HG03520 (cell line): ENCODE results near the gene CRABP1.

ENCODE experiments used
- ATAC-seq: cut with Tn5 transposase; IDR thresholded peaks from one replicate; pipeline ENCODE4 v1.9.1; 2021; ENCODE audit warnings: mild to moderate bottlenecking, moderate library complexity; ENCODE audit not compliant: unreplicated experiment

Gene CRABP1

GRCh38 chr15:78340231-78341056 lies at the start of gene CRABP1:
Gene CRABP1 (plus strand): TSS chr15:78340353. CDS start chr15:78340429, 76 bp downstream.
- ATAC-seq: no peak

GRCh38 chr15:78291052-78291451 lies 49.1 kb upstream of the CRABP1 start:
- ATAC-seq: no peak

GRCh38 chr15:78291698-78292097 lies 48.5 kb upstream of the CRABP1 start:
- ATAC-seq: no peak

GRCh38 chr15:78292219-78292618 lies 47.9 kb upstream of the CRABP1 start:
- ATAC-seq: no peak

GRCh38 chr15:78299101-78299930 lies 40.8 kb upstream of the CRABP1 start, which contains the start of gene SKIC8:
Gene SKIC8 (minus strand): TSS chr15:78299609. CDS start chr15:78295686, 3,923 bp downstream.
- ATAC-seq: peak; percentile 68

- no peak for ATAC-seq
Measured at GRCh38 chr15:78301326-78301725, 38.8 kb upstream of the CRABP1 start.

- ATAC-seq: no peak
Measured at GRCh38 chr15:78301828-78302227, 38.3 kb upstream of the CRABP1 start.

- ATAC-seq: no peak
Measured at GRCh38 chr15:78302579-78303312, 37.4 kb upstream of the CRABP1 start.

- no peak for ATAC-seq
Measured at GRCh38 chr15:78304216-78305066, 35.7 kb upstream of the CRABP1 start.

GRCh38 chr15:78306176-78306774 lies 33.9 kb upstream of the CRABP1 start:
- no peak for ATAC-seq

- no peak for ATAC-seq
Measured at GRCh38 chr15:78307976-78308375, 32.2 kb upstream of the CRABP1 start.

GRCh38 chr15:78308422-78309032 lies 31.6 kb upstream of the CRABP1 start:
- no peak for ATAC-seq

- no peak for ATAC-seq
Measured at GRCh38 chr15:78311292-78311691, 28.9 kb upstream of the CRABP1 start.

GRCh38 chr15:78312536-78312935 lies 27.6 kb upstream of the CRABP1 start:
- ATAC-seq: no peak

- ATAC-seq: no peak
Measured at GRCh38 chr15:78312957-78313356, 27.2 kb upstream of the CRABP1 start.

GRCh38 chr15:78313383-78313782 lies 26.8 kb upstream of the CRABP1 start:
- no peak for ATAC-seq

GRCh38 chr15:78314181-78314581 lies 26.0 kb upstream of the CRABP1 start:
- ATAC-seq: no peak

- ATAC-seq: no peak
Measured at GRCh38 chr15:78315686-78316282, 24.4 kb upstream of the CRABP1 start.
